K562 (cell line): ENCODE data around the gene ANXA7. TPM values are rescaled to one million over a fixed set of nuclear protein-coding genes. Genes with fewer than 3 reads are reported as not detected.

Source experiments
- BMI1 ChIP-seq: fragments of 150-350 bp; IDR thresholded peaks from 2 replicates; pipeline ENCODE4 v1.6.1; 2014; ENCODE audit warnings: low read length
- CC2D1A ChIP-seq: fragments of 450-650 bp; IDR thresholded peaks from 2 replicates; pipeline ENCODE4 v1.6.1; 2017; ENCODE audit warnings: mild to moderate bottlenecking
- CHCHD3 ChIP-seq: fragments of 250-450 bp; sonication (Bioruptor Pico); IDR thresholded peaks from 2 replicates; pipeline ENCODE4 v2.1.2; 2022; ENCODE audit warnings: mild to moderate bottlenecking
- CTCFL ChIP-seq: IDR thresholded peaks from 2 replicates; pipeline ENCODE4 v1.6.1; 2011; ENCODE audit warnings: borderline replicate concordance, low read depth, mild to moderate bottlenecking, moderate library complexity, low read length; ENCODE audit not compliant: insufficient read depth, poor library complexity, severe bottlenecking
- KLF1 ChIP-seq: fragments of 450-650 bp; IDR thresholded peaks from 2 replicates; pipeline ENCODE4 v1.6.1; 2016; ENCODE audit warnings: missing genetic modification characterization, missing compliant biosample characterization
- MEIS2 ChIP-seq: fragments of 450-650 bp; IDR thresholded peaks from 2 replicates; pipeline ENCODE4 v1.6.1; 2014; ENCODE audit warnings: mild to moderate bottlenecking; ENCODE audit not compliant: partially characterized antibody
- NCOA4 ChIP-seq: fragments of 450-650 bp; IDR thresholded peaks from 2 replicates; pipeline ENCODE4 v1.6.1; 2018; ENCODE audit warnings: mild to moderate bottlenecking; ENCODE audit not compliant: partially characterized antibody
- POLR2AphosphoS2 ChIP-seq: IDR thresholded peaks from 2 replicates; pipeline ENCODE4 v1.6.1; 2012; ENCODE audit warnings: low read length, improper control_type of control experiment
- POU5F1 ChIP-seq: fragments of 150-350 bp; IDR thresholded peaks from 2 replicates; pipeline ENCODE4 v1.6.1; 2014; ENCODE audit warnings: borderline replicate concordance, low read length, low read depth, mild to moderate bottlenecking; ENCODE audit not compliant: partially characterized antibody
- RBM15 ChIP-seq: fragments of 200-400 bp; formaldehyde crosslinking; IDR thresholded peaks from 2 replicates; pipeline ENCODE4 v1.6.1; 2018; ENCODE audit warnings: mild to moderate bottlenecking, low read length, moderate library complexity; ENCODE audit not compliant: insufficient read depth
- SIN3B ChIP-seq: fragments of 450-650 bp; IDR thresholded peaks from 2 replicates; pipeline ENCODE4 v1.6.1; 2017; ENCODE audit warnings: low read depth, mild to moderate bottlenecking, moderate library complexity
- SMARCE1 ChIP-seq: fragments of 450-650 bp; IDR thresholded peaks from 2 replicates; pipeline ENCODE4 v1.7.1; 2016; ENCODE audit warnings: mild to moderate bottlenecking
- TAF1 ChIP-seq: IDR thresholded peaks from 2 replicates; pipeline ENCODE4 v1.6.1; 2011; ENCODE audit warnings: mild to moderate bottlenecking, low read length, moderate library complexity; ENCODE audit not compliant: insufficient read depth, control insufficient read depth, severe bottlenecking; ENCODE audit errors: extremely low read depth
- TEAD2 ChIP-seq: fragments of 450-650 bp; IDR thresholded peaks from 2 replicates; pipeline ENCODE4 v1.6.1; 2016; ENCODE audit warnings: missing genetic modification characterization, control low read depth, missing compliant biosample characterization
- TRIM28 ChIP-seq: fragments of 450-650 bp; IDR thresholded peaks from 2 replicates; pipeline ENCODE4 v1.6.1; 2017
- ZNF212 ChIP-seq: fragments of 450-650 bp; formaldehyde crosslinking; IDR thresholded peaks from 2 replicates; pipeline ENCODE4 v1.4.0; 2020; ENCODE audit warnings: mild to moderate bottlenecking
- ZNF232 ChIP-seq: sonication (generic); formaldehyde crosslinking; IDR thresholded peaks from 2 replicates; pipeline ENCODE4 v1.8.0; 2022; ENCODE audit warnings: mild to moderate bottlenecking, missing genetic modification reagents
- ZNF316 ChIP-seq: fragments of 450-650 bp; IDR thresholded peaks from 2 replicates; pipeline ENCODE4 v1.6.1; 2016
- ZNF384 ChIP-seq: IDR thresholded peaks from 2 replicates; pipeline ENCODE4 v1.6.1; 2012; ENCODE audit warnings: low read depth, low read length, improper control_type of control experiment
- polyA plus RNA-seq, 8 experiments: library from polyadenylated mRNA; depleted of rRNA in 4 of 8; stranded (reverse) in 5 of 8; unstranded in 3 of 8; fragments of >200 nt; fragmentation: Nextera tagmentation in 2 of 8; fragmentation: Illumina TruSeq in 1 of 8; extraction: Ambion mirVana in 2 of 8; extraction: Trizol in 1 of 8; gene quantifications; 2 replicates each; pipeline versions ENCODE4 v1.2.1 to v1.2.3, GENCODE V29; 2011 to 2014; ENCODE audit warnings: inconsistent platforms in 1 of 8, missing spikeins in 1 of 8
- total RNA-seq, 7 experiments: library from RNA; depleted of rRNA in 6 of 7; stranded (reverse); fragments of >200 nt in 6 of 7; fragmentation: Illumina TruSeq in 2 of 7; extraction: Trizol in 2 of 7; gene quantifications; 2 replicates each; pipeline versions ENCODE4 v1.2.1 to v1.2.3, GENCODE V29; 2011 to 2021; ENCODE audit warnings: low replicate concordance in 1 of 7
- TF ChIP-seq, protein P1 (sequence below): fragments of 250-450 bp; sonication (Bioruptor Pico); IDR thresholded peaks from 2 replicates; pipeline ENCODE4 v1.9.0; 2021; ENCODE audit warnings: mild to moderate bottlenecking
- TF ChIP-seq, protein P2 (sequence below): fragments of 250-450 bp; sonication (Bioruptor Pico); IDR thresholded peaks from 2 replicates; pipeline ENCODE4 v1.8.0; 2021; ENCODE audit warnings: moderate library complexity, mild to moderate bottlenecking, inconsistent platforms
- TF ChIP-seq, protein P3 (sequence below): fragments of 250-450 bp; sonication (Bioruptor Pico); IDR thresholded peaks from 2 replicates; pipeline ENCODE4 v1.4.0; 2020; ENCODE audit warnings: mild to moderate bottlenecking
- TF ChIP-seq, protein P4 (sequence below): fragments of 450-650 bp; IDR thresholded peaks from 2 replicates; pipeline ENCODE4 v1.6.1; 2016; ENCODE audit warnings: antibody characterized with exemption

The ANXA7 gene
- total and polyA plus RNA-seq, 9 of the 15 experiments (the other 6 are each of a cell fraction or from before 2014, with no cell fraction given), result 81.6 to 157 (median 122) TPM

- TF ChIP-seq RBM15, result no peak
- TF ChIP-seq POU5F1, result no peak
- no peak for TF ChIP-seq KLF1 (tag)
- TF ChIP-seq TAF1, result no peak
- peak; percentile 80; the same call in 1 of the 2 replicates for TF ChIP-seq BMI1
- peak; percentile 54; the same call in 1 of the 2 replicates for TF ChIP-seq POLR2AphosphoS2
- TF ChIP-seq CHCHD3 (CRISPR knock-in tag), result no peak
- TF ChIP-seq ZNF316, result peak; percentile 75
- no peak for TF ChIP-seq ZNF212 (CRISPR knock-in tag)
- peak; percentile 72 for TF ChIP-seq MEIS2
- TF ChIP-seq, protein P1, sequence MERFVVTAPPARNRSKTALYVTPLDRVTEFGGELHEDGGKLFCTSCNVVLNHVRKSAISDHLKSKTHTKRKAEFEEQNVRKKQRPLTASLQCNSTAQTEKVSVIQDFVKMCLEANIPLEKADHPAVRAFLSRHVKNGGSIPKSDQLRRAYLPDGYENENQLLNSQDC, result no peak
- TF ChIP-seq, protein P2, sequence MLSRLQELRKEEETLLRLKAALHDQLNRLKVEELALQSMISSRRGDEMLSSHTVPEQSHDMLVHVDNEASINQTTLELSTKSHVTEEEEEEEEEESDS, result no peak
- TF ChIP-seq ZNF384, result peak; percentile 75
- TF ChIP-seq ZNF232 (CRISPR knock-in tag), result no peak
- TF ChIP-seq CC2D1A, result no peak
- no peak for TF ChIP-seq TRIM28
- TF ChIP-seq, protein P3, sequence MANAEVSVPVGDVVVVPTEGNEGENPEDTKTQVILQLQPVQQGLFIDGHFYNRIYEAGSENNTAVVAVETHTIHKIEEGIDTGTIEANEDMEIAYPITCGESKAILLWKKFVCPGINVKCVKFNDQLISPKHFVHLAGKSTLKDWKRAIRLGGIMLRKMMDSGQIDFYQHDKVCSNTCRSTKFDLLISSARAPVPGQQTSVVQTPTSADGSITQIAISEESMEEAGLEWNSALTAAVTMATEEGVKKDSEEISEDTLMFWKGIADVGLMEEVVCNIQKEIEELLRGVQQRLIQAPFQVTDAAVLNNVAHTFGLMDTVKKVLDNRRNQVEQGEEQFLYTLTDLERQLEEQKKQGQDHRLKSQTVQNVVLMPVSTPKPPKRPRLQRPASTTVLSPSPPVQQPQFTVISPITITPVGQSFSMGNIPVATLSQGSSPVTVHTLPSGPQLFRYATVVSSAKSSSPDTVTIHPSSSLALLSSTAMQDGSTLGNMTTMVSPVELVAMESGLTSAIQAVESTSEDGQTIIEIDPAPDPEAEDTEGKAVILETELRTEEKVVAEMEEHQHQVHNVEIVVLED (CRISPR knock-in tag), result no peak
- TF ChIP-seq, protein P4, sequence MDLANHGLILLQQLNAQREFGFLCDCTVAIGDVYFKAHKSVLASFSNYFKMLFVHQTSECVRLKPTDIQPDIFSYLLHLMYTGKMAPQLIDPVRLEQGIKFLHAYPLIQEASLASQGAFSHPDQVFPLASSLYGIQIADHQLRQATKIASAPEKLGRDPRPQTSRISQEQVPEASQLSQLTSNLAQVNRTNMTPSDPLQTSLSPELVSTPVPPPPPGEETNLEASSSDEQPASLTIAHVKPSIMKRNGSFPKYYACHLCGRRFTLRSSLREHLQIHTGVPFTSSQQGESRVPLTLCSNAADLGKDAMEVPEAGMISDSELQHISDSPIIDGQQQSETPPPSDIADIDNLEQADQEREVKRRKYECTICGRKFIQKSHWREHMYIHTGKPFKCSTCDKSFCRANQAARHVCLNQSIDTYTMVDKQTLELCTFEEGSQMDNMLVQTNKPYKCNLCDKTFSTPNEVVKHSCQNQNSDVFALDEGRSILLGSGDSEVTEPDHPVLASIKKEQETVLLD, result peak; percentile 41; the same call in 1 of the 2 replicates
- no peak for TF ChIP-seq NCOA4
- TF ChIP-seq SMARCE1, result peak; percentile 11; the same call in 1 of the 2 replicates
- no peak for TF ChIP-seq SIN3B
- TF ChIP-seq TEAD2, result no peak
- no peak for TF ChIP-seq CTCFL
These were observed 47.2 kb downstream of the ANXA7 start (continued) for GRCh38 chr10:73366381-73367298.
